ENCODE measurements around the gene ZFP36L2. TPM values are rescaled to one million over a fixed set of nuclear protein-coding genes. Genes with fewer than 3 reads are reported as not detected.
A peak's percentile ranks its signal among the peaks of the same experiment; 100 is the strongest.

Gene ZFP36L2
- total RNA-seq, 4 donors from 2014 or later = 93.9 to 141 (median 95.4) TPM

DNA sequence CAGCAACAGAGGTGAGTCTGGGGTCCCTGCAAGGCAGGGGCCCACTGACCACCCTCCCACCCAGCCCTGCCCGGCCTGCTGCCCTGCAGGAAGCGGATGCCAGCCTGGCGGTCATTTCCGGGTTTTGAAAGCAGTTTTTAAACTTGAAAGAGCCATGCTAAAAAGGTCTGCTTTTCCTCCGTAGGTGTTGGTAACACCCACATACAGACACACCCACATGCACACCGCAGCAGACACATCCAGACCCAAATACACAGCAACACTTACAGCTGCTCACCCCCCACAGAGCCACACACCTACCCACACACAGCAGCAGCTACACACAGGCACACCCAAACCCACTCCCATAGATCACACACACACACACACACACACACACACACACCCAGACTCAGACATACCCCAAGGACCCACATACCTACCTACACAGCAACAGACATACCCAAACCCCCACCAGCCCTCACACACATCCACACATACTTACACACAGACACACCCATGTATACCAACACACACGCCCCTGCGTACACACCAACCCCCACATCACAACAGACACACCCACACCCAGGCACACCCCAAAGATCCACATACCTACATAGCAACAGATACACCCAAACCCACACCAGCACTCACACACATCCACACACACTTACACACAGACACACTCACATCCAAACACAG is 7.6 kb downstream of the ZFP36L2 start:
- ATAC-seq (ENCODE audit: low FRiP score) (peak; percentile 1), DNase-seq (ENCODE audit: low spot score) (no peak)
- TF ChIP-seq, protein P1, sequence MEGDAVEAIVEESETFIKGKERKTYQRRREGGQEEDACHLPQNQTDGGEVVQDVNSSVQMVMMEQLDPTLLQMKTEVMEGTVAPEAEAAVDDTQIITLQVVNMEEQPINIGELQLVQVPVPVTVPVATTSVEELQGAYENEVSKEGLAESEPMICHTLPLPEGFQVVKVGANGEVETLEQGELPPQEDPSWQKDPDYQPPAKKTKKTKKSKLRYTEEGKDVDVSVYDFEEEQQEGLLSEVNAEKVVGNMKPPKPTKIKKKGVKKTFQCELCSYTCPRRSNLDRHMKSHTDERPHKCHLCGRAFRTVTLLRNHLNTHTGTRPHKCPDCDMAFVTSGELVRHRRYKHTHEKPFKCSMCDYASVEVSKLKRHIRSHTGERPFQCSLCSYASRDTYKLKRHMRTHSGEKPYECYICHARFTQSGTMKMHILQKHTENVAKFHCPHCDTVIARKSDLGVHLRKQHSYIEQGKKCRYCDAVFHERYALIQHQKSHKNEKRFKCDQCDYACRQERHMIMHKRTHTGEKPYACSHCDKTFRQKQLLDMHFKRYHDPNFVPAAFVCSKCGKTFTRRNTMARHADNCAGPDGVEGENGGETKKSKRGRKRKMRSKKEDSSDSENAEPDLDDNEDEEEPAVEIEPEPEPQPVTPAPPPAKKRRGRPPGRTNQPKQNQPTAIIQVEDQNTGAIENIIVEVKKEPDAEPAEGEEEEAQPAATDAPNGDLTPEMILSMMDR (IDR thresholded peaks at IDR 0.05) = no peak

DNA sequence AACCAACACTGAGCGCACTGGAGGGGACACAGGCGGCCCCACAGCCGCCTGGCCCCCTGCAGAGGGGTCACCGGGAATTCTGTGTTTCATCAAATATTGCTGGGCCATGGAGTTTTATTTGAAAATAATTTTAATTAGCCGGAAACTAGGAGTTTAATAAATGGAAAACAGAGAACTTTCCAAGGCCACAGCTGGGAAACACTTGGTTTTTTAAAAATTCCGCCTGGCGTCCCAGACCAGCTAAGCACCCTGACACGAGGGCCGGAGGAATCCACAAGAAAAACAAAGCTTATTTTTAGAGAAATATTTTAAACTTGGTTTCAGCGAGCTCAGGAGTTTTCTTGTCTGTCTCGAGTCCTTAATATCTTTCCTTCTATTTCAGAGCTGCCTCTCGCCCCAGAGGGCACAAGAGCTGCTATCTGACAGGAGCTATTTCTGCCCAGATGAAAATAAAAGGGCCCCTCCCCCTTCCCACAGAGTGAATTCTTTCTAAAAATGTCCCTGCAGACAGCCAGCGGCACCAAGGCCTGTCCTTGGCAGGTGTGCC is 8.2 kb downstream of the ZFP36L2 start:
- TF ChIP-seq, protein P1 (IDR thresholded peaks at IDR 0.05) = no peak
- no peak for DNase-seq (ENCODE audit: low spot score)
- ATAC-seq (ENCODE audit: low FRiP score) = no peak

DNA sequence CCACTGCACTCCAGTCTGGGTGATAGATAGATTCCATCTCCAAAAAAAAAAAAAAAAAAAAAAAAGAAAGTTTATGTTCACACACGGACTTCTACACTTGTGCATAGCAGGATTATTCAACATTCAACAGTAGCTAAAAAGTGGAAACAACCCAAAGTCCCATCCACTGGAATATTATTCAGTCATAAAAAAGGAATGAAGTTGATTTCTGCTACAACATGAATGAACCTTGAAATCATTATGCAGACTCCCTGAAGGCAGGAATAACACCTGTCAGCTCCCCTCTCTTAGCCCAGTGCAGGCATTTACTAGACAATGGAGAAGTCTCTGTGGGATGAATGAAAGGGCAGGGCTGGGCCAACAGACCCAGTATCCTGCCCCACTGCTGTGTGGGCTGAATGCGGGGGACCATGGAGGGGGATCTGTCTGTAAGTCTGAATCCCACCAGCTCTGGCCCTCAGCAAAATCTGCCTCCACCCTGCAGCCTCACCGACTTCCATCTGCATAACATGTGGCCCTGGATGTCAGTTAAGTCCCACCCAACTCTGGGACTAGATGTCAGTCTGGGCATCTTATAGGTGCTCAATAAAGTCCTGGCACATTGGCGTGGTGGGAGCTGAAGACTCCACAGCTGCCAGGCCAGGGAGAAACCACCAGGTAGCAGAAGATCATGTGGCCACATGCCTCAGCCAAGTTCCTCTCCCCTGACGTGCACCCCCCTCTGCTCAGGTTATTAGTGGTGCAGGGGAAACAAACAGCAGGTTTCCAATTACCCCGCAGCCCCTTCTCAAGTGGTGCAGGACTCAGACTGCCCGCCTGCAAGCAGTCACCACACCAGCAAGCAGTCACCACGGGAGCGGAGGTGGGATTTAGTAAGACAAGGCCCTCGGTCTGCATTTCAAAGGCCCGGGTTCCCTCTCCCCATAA is 8.9 kb downstream of the ZFP36L2 start:
- TF ChIP-seq, protein P1 (IDR thresholded peaks at IDR 0.05) = no peak
- no peak for ATAC-seq (ENCODE audit: low FRiP score)
- DNase-seq (ENCODE audit: low spot score) = no peak

DNA sequence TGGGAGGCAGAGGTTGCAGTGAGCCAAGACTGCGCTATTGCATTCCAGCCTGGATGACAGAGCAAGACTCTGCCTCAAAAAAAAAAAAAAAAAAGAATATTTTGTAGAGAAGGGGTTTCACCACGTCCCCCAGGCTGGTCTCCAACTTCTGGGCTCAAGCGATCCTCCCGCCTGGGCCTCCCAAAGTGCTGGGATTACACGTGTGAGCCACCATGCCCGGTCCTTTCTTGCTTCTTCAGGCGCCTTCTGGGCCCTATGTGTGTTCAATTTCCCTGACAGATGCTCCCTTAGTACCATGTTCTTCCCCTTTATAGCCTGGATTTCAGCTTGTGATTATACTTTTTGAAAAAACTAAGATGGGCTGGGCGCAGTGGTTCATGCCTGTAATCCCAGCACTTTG is 9.8 kb downstream of the ZFP36L2 start:
- TF ChIP-seq, protein P1 (IDR thresholded peaks at IDR 0.05) = no peak
- DNase-seq (ENCODE audit: low spot score) = no peak
- no peak for ATAC-seq (ENCODE audit: low FRiP score)

DNA sequence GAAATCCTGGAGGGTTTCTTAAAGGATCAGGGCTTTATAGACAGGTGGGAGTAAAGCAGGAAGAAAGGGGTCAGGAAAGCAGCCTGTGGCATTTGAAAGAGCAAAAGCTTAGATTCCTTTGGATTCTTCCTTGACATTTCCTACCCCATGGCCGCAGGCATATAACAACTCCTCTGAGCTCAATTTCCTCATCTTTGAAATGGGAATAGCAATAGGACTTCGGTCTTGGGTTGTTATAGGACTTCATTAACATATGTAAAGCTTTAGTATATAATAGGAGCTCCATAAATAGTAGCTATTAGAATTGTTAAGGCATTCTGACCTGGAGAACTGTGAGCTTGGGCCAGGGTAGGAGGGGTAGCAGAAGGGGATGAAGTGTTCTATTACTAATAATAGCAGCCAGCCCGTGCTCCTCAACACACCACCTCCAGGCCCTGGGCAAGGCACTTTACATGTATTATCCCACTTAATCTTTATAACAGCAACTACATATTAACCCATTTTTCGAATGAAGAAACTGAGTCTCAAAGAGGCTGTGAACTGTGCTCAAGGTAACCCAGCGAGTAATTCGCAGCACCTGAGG is 10.6 kb downstream of the ZFP36L2 start:
- TF ChIP-seq, protein P1 (IDR thresholded peaks at IDR 0.05) = no peak
- DNase-seq (ENCODE audit: low spot score) = no peak

DNA sequence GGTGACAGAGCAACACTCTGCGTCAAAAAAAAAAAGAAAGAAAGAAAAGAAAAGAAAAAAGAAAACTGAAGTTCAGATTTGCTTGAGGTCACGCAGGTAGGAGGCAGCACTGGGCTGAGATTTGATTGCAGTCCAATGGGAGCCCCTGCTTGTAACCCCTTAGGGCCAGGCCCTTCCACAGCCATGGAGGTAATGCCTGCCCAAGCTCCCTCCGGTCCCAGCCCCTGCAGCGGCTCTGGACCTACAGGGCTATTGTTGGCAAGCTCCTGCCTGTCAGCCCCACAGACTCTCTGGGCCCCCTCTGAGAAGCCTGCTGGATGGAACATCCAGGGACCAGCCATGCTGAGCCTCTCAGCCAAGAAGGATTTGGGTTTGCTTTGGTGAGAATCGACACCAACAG is 12.2 kb downstream of the ZFP36L2 start:
- DNase-seq (ENCODE audit: low spot score) (no peak), ATAC-seq (ENCODE audit: low FRiP score) (no peak)
- TF ChIP-seq, protein P1 (IDR thresholded peaks at IDR 0.05) = no peak

More for the DNA sequence above, 10.6 kb downstream of the ZFP36L2 start:
- no peak for ATAC-seq (ENCODE audit: low FRiP score)

Data from omental fat pad (tissue), 4 donors.